NCI-H2227 (cell line): ENCODE results near the gene AVPR2.

Source experiments
- DNase-seq: peaks from one replicate; lab custom pipeline; 2025; ENCODE audit not compliant: unreplicated experiment; lab: John Stamatoyannopoulos, UW

The AVPR2 gene

GRCh38 chrX:153910446-153910845 is 6.0 kb downstream of the AVPR2 start:
- DNase-seq, result no peak

- no peak for DNase-seq
These were observed 7.3 kb downstream of the AVPR2 start for GRCh38 chrX:153911798-153912197.

GRCh38 chrX:153913211-153913610 is 8.7 kb downstream of the AVPR2 start:
- no peak for DNase-seq

GRCh38 chrX:153913701-153914100 is 9.2 kb downstream of the AVPR2 start:
- no peak for DNase-seq

- no peak for DNase-seq
These were observed 13.4 kb downstream of the AVPR2 start for GRCh38 chrX:153917869-153918268.

- DNase-seq, result no peak
These were observed 14.8 kb downstream of the AVPR2 start for GRCh38 chrX:153919281-153919680.

- no peak for DNase-seq
These were observed 16.1 kb downstream of the AVPR2 start for GRCh38 chrX:153920546-153920945.

GRCh38 chrX:153921070-153921469 is 16.6 kb downstream of the AVPR2 start:
- no peak for DNase-seq

GRCh38 chrX:153921511-153922446 is 17.3 kb downstream of the AVPR2 start:
- DNase-seq, result peak; percentile 39

- DNase-seq, result peak; percentile 55
These were observed 18.7 kb downstream of the AVPR2 start for GRCh38 chrX:153922932-153923857.

GRCh38 chrX:153924149-153924861 is 19.8 kb downstream of the AVPR2 start:
- peak; percentile 51 for DNase-seq

- no peak for DNase-seq
These were observed 20.9 kb downstream of the AVPR2 start for GRCh38 chrX:153925387-153925738.

- no peak for DNase-seq
These were observed 21.5 kb downstream of the AVPR2 start, which contains the start of gene ARHGAP4 for GRCh38 chrX:153925739-153926551. ARHGAP4 (minus strand) TSS chrX:153926264; CDS start chrX:153926202, 62 bp downstream.

- DNase-seq, result no peak
These were observed 22.0 kb downstream of the AVPR2 start for GRCh38 chrX:153926552-153926857.

GRCh38 chrX:153926858-153927671 is 22.6 kb downstream of the AVPR2 start:
- peak; percentile 70 for DNase-seq

- DNase-seq, result no peak
These were observed 23.1 kb downstream of the AVPR2 start for GRCh38 chrX:153927672-153927921.

GRCh38 chrX:153927922-153928760 is 23.7 kb downstream of the AVPR2 start:
- peak; percentile 98 for DNase-seq

- DNase-seq, result no peak
These were observed 24.4 kb downstream of the AVPR2 start for GRCh38 chrX:153928846-153929245.

GRCh38 chrX:153929576-153929975 is 25.1 kb downstream of the AVPR2 start:
- DNase-seq, result no peak
